HUES48 (cell line): Measurements from ENCODE around the gene HNMT.
"Not testable (repeated sequence)": the region's sequence is repeated elsewhere in the genome, so short reads cannot be mapped to it uniquely, and the experiment has no call there.

ENCODE experiments used
- H3K27ac ChIP-seq: one replicate; pipeline ENCODE4 v1.7.0; 2013; ENCODE audit warnings: low read depth, low read length, inconsistent platforms
- H3K27me3 ChIP-seq: 2 replicates; pipeline ENCODE4 v1.6.1; 2013; ENCODE audit warnings: mild to moderate bottlenecking, low read length; ENCODE audit not compliant: control insufficient read depth, insufficient read depth
- H3K36me3 ChIP-seq: 2 replicates; pipeline ENCODE4 v1.6.1; 2013; ENCODE audit warnings: low read length; ENCODE audit not compliant: control insufficient read depth, insufficient read depth
- H3K4me1 ChIP-seq: 2 replicates; pipeline ENCODE4 v1.6.1; 2013; ENCODE audit warnings: mild to moderate bottlenecking, low read length; ENCODE audit not compliant: control insufficient read depth, insufficient read depth
- H3K4me3 ChIP-seq: 2 replicates; pipeline ENCODE4 v1.5.1; 2013; ENCODE audit warnings: mild to moderate bottlenecking, low read depth, low read length
- H3K9ac ChIP-seq: 2 replicates; pipeline ENCODE4 v1.6.1; 2013; ENCODE audit warnings: mild to moderate bottlenecking, low read depth, low read length, moderate library complexity
- H3K9me3 ChIP-seq: 2 replicates; pipeline ENCODE4 v1.6.1; 2013; ENCODE audit warnings: low read length; ENCODE audit not compliant: control insufficient read depth, insufficient read depth

Gene HNMT

GRCh38 chr2:138028538-138028937, 64.3 kb downstream of the HNMT start:
- Histone ChIP-seq H3K36me3 (no peaks in the 10 kb centered on the region), H3K4me1 (0 out of 2 replicates have a peak, but pooled peaks cover 4% of the 10 kb centered on the region), H3K27me3 (no peaks in the 10 kb centered on the region), H3K9ac (no peak overlapping the region), H3K4me3 (no peak overlapping the region), H3K27ac (no peak overlapping the region), H3K9me3 (no peaks in the 10 kb centered on the region)

- H3K27ac ChIP-seq = no peak overlapping the region
- H3K4me3 ChIP-seq = no peak overlapping the region
- H3K27me3 ChIP-seq = no peaks in the 10 kb centered on the region
- H3K9me3 ChIP-seq = no peaks in the 10 kb centered on the region
- 0 out of 2 replicates have a peak, but pooled peaks cover 4% of the 10 kb centered on the region for H3K4me1 ChIP-seq
- H3K9ac ChIP-seq = no peak overlapping the region
- no peaks in the 10 kb centered on the region for H3K36me3 ChIP-seq
Observed at GRCh38 chr2:138029276-138029675, 65.0 kb downstream of the HNMT start.

- no peak overlapping the region for H3K27ac ChIP-seq
Observed at GRCh38 chr2:138030459-138030858, 66.2 kb downstream of the HNMT start.

GRCh38 chr2:138032334-138032733, 68.1 kb downstream of the HNMT start:
- no peak overlapping the region for H3K4me3 ChIP-seq
- H3K27me3 ChIP-seq = no peaks in the 10 kb centered on the region
- H3K9ac ChIP-seq = no peak overlapping the region
- no peak overlapping the region for H3K27ac ChIP-seq
- H3K9me3 ChIP-seq = no peaks in the 10 kb centered on the region
- no peaks in the 10 kb centered on the region for H3K4me1 ChIP-seq
- H3K36me3 ChIP-seq = no peaks in the 10 kb centered on the region

More at GRCh38 chr2:138030459-138030858, 66.2 kb downstream of the HNMT start:
- H3K9ac ChIP-seq = no peak overlapping the region
- H3K27me3 ChIP-seq = no peaks in the 10 kb centered on the region
- no peaks in the 10 kb centered on the region for H3K9me3 ChIP-seq
- no peak overlapping the region for H3K4me3 ChIP-seq
- no peaks in the 10 kb centered on the region for H3K36me3 ChIP-seq
- no peaks in the 10 kb centered on the region for H3K4me1 ChIP-seq

GRCh38 chr2:138034536-138034935, 70.3 kb downstream of the HNMT start:
- Histone ChIP-seq H3K4me1 (no peaks in the 10 kb centered on the region), H3K27me3 (no peaks in the 10 kb centered on the region), H3K4me3 (no peak overlapping the region), H3K36me3 (no peaks in the 10 kb centered on the region), H3K9me3 (no peaks in the 10 kb centered on the region), H3K27ac (no peak overlapping the region), H3K9ac (no peak overlapping the region)

GRCh38 chr2:138035608-138036217, 71.4 kb downstream of the HNMT start:
- H3K9me3 ChIP-seq = no peaks in the 10 kb centered on the region
- no peak overlapping the region for H3K9ac ChIP-seq
- H3K27me3 ChIP-seq = no peaks in the 10 kb centered on the region
- no peaks in the 10 kb centered on the region for H3K36me3 ChIP-seq
- H3K4me3 ChIP-seq = no peak overlapping the region
- no peak overlapping the region for H3K27ac ChIP-seq
- no peaks in the 10 kb centered on the region for H3K4me1 ChIP-seq

- Histone ChIP-seq H3K9me3 (no peaks in the 10 kb centered on the region), H3K4me1 (no peaks in the 10 kb centered on the region), H3K27ac (no peak overlapping the region), H3K27me3 (no peaks in the 10 kb centered on the region), H3K36me3 (no peaks in the 10 kb centered on the region), H3K4me3 (no peak overlapping the region), H3K9ac (no peak overlapping the region)
Observed at GRCh38 chr2:138036522-138036921, 72.2 kb downstream of the HNMT start.

GRCh38 chr2:138037090-138037489, 72.8 kb downstream of the HNMT start:
- Histone ChIP-seq H3K9me3 (no peaks in the 10 kb centered on the region), H3K36me3 (no peaks in the 10 kb centered on the region), H3K27me3 (no peaks in the 10 kb centered on the region), H3K27ac (no peak overlapping the region), H3K4me1 (no peaks in the 10 kb centered on the region), H3K4me3 (no peak overlapping the region), H3K9ac (no peak overlapping the region)

GRCh38 chr2:138040616-138041015, 76.3 kb downstream of the HNMT start:
- Histone ChIP-seq H3K4me3 (no peak overlapping the region), H3K36me3 (no peaks in the 10 kb centered on the region), H3K9ac (no peak overlapping the region), H3K4me1 (no peaks in the 10 kb centered on the region), H3K27ac (no peak overlapping the region), H3K9me3 (no peaks in the 10 kb centered on the region), H3K27me3 (no peaks in the 10 kb centered on the region)

- Histone ChIP-seq H3K9ac (no peak overlapping the region), H3K36me3 (no peaks in the 10 kb centered on the region), H3K4me3 (no peak overlapping the region), H3K27me3 (no peaks in the 10 kb centered on the region), H3K9me3 (no peaks in the 10 kb centered on the region), H3K27ac (no peak overlapping the region), H3K4me1 (no peaks in the 10 kb centered on the region)
Observed at GRCh38 chr2:138042311-138042710, 78.0 kb downstream of the HNMT start.

- not testable (repeated sequence) for H3K4me3 ChIP-seq, H3K4me1 ChIP-seq, H3K27me3 ChIP-seq, H3K27ac ChIP-seq, H3K9me3 ChIP-seq, H3K9ac ChIP-seq, H3K36me3 ChIP-seq
Observed at GRCh38 chr2:138043588-138043987, 79.3 kb downstream of the HNMT start.
